OCI-LY7 (cell line): ENCODE measurements around the gene SAP130.

ENCODE experiments used
- CTCF ChIP-seq: fragments of 200-600 bp; sonication (generic); conservative IDR thresholded peaks from 2 replicates; pipeline ENCODE4 v1.5.1; 2014; ENCODE audit warnings: mild to moderate bottlenecking, antibody characterized with exemption, low read length, moderate library complexity, mixed read lengths
- EZH2phosphoT487 ChIP-seq: fragments of 200-600 bp; sonication (generic); IDR thresholded peaks from 2 replicates; pipeline ENCODE4 v1.6.1; 2018; ENCODE audit warnings: low read depth, borderline replicate concordance, mild to moderate bottlenecking, mixed run types, antibody characterized with exemption, low read length, moderate library complexity, mixed read lengths

- TF ChIP-seq CTCF: no peak
- TF ChIP-seq EZH2phosphoT487: no peak
Observed at GRCh38 chr2:127932199-127932876, 95.5 kb downstream of the SAP130 start.
